HFF-Myc (cell line): Measurements from ENCODE around the gene DDX10.

ENCODE experiments used
- DNase-seq: peaks from one replicate; pipeline ENCODE4 v3.0.0-alpha.2; 2011; ENCODE audit warnings: low read depth; ENCODE audit errors: extremely low read depth
- H3K4me3 ChIP-seq: replicated peaks from 2 replicates; pipeline ENCODE4 v1.5.1; 2011; ENCODE audit warnings: low read depth, mild to moderate bottlenecking, control low read depth, low read length
- CTCF ChIP-seq: IDR thresholded peaks from 2 replicates; pipeline ENCODE4 v1.5.1; 2012; ENCODE audit warnings: mild to moderate bottlenecking, low read depth, low read length, control low read depth; ENCODE audit errors: missing control alignments

DDX10 gene

GRCh38 chr11:108669711-108670110, 4.8 kb downstream of the DDX10 start:
- H3K4me3 ChIP-seq: no peak overlapping the region
- no peak for TF ChIP-seq CTCF
- no peak for DNase-seq

GRCh38 chr11:108670451-108670850, 5.6 kb downstream of the DDX10 start:
- no peak for TF ChIP-seq CTCF
- H3K4me3 ChIP-seq: no peak overlapping the region
- DNase-seq: no peak

GRCh38 chr11:108672113-108672512, 7.2 kb downstream of the DDX10 start:
- DNase-seq: no peak
- no peak overlapping the region for H3K4me3 ChIP-seq
- no peak for TF ChIP-seq CTCF

- no peak for DNase-seq
- H3K4me3 ChIP-seq: no peak overlapping the region
- no peak for TF ChIP-seq CTCF
Measured at GRCh38 chr11:108672786-108673185, 7.9 kb downstream of the DDX10 start.

- no peak overlapping the region for H3K4me3 ChIP-seq
- TF ChIP-seq CTCF: no peak
- DNase-seq: no peak
Measured at GRCh38 chr11:108679045-108679444, 14.2 kb downstream of the DDX10 start.

GRCh38 chr11:108680271-108680670, 15.4 kb downstream of the DDX10 start:
- DNase-seq: no peak
- TF ChIP-seq CTCF: no peak
- no peak overlapping the region for H3K4me3 ChIP-seq

- no peak for DNase-seq
- H3K4me3 ChIP-seq: no peak overlapping the region
- TF ChIP-seq CTCF: no peak
Measured at GRCh38 chr11:108685419-108686130, 20.7 kb downstream of the DDX10 start.
